A549 (cell line): ENCODE data around the gene RASGEF1C. TPM values are rescaled to one million over a fixed set of nuclear protein-coding genes. Genes with fewer than 3 reads are reported as not detected.

ENCODE experiments used
- ATAC-seq, 2 experiments: fragments of 200-7000 bp in 1 of 2; fragments of >200 bp in 1 of 2; cut with Nextera tagmentation in 1 of 2; cut with Tn5 transposase in 1 of 2; 3 replicates each; pipeline versions ENCODE4 v1.8.0 to v1.9.1; 2018 to 2020; ENCODE audit warnings: mild to moderate bottlenecking in 1 of 2, moderate library complexity in 1 of 2
- CTCF ChIA-PET: fragments of 300-600 bp; sonication (Branson Sonifier 250); formaldehyde crosslinking; extraction: SDS; loops from one replicate; lab custom pipeline; 2021; ENCODE audit warnings: antibody characterized with exemption, inconsistent platforms; lab: Yijun Ruan, JAX
- POLR2A ChIA-PET: fragments of 350-600 bp; formaldehyde crosslinking; extraction: SDS; loops from one replicate; lab custom pipeline; 2021; ENCODE audit warnings: antibody characterized with exemption, inconsistent platforms; lab: Yijun Ruan, JAX
- DNase-seq, 2 experiments: peaks; one replicate each; pipeline versions ENCODE4 v3.0.0 to v3.0.0-alpha.2; 2011 to 2016; ENCODE audit warnings: low read depth in 1 of 2, low spot score in 1 of 2
- FAIRE-seq: peaks from 2 replicates; lab custom pipeline; 2011; peaks lifted over from hg19 to GRCh38; lab: Jason Lieb, UNC
- H3K27ac ChIP-seq, 2 experiments: fragments of >200 bp; sonication (Bioruptor Twin); formaldehyde crosslinking; 3 replicates each; pipeline ENCODE4 v1.5.1; 2016 to 2017
- H3K4me1 ChIP-seq: fragments of >200 bp; sonication (Bioruptor Twin); formaldehyde crosslinking; 3 replicates; pipeline ENCODE4 v1.6.1; 2016
- H3K4me2 ChIP-seq: fragments of >200 bp; sonication (Bioruptor Twin); formaldehyde crosslinking; 3 replicates; pipeline ENCODE4 v1.6.1; 2016
- H3K4me3 ChIP-seq: fragments of >200 bp; sonication (Bioruptor Twin); formaldehyde crosslinking; 3 replicates; pipeline ENCODE4 v1.5.1; 2016
- H3K9me3 ChIP-seq: fragments of >200 bp; sonication (Bioruptor Twin); formaldehyde crosslinking; 3 replicates; pipeline ENCODE4 v1.6.1; 2016
- CBX2 ChIP-seq: fragments of 200-600 bp; sonication (generic); IDR thresholded peaks from 2 replicates; pipeline ENCODE4 v1.6.1; 2016; ENCODE audit warnings: low read depth, mild to moderate bottlenecking, borderline replicate concordance
- CTCF ChIP-seq: fragments of >200 bp; sonication (Bioruptor Twin); formaldehyde crosslinking; IDR thresholded peaks from 3 replicates; pipeline ENCODE4 v1.5.1; 2016
- HEYL ChIP-seq: fragments of 250-450 bp; sonication (Bioruptor Pico); IDR thresholded peaks from 2 replicates; pipeline ENCODE4 v1.8.0; 2021; ENCODE audit warnings: mild to moderate bottlenecking, moderate library complexity
- MAX ChIP-seq: IDR thresholded peaks from 2 replicates; pipeline ENCODE4 v1.6.1; 2012
- MAZ ChIP-seq: fragments of 150-350 bp; IDR thresholded peaks from 2 replicates; pipeline ENCODE4 v1.6.1; 2014; ENCODE audit warnings: antibody characterized with exemption, low read depth, low read length, borderline replicate concordance
- MYC ChIP-seq: IDR thresholded peaks from 2 replicates; pipeline ENCODE4 v1.6.1; 2012; ENCODE audit warnings: mild to moderate bottlenecking, inconsistent platforms, low read length, improper control_type of control experiment, borderline replicate concordance
- PHF8 ChIP-seq: fragments of 200-600 bp; sonication (generic); IDR thresholded peaks from 2 replicates; pipeline ENCODE4 v1.6.1; 2016; ENCODE audit warnings: low read depth, mild to moderate bottlenecking, antibody characterized with exemption, moderate library complexity, borderline replicate concordance
- POLR2AphosphoS2 ChIP-seq: conservative IDR thresholded peaks from 2 replicates; pipeline ENCODE4 v1.6.1; 2012; ENCODE audit warnings: low read length, improper control_type of control experiment, inconsistent platforms
- REST ChIP-seq: fragments of 200-600 bp; sonication (generic); IDR thresholded peaks from 2 replicates; pipeline ENCODE4 v1.6.1; 2016; ENCODE audit warnings: antibody characterized with exemption, mild to moderate bottlenecking, moderate library complexity
- RFX5 ChIP-seq: fragments of 450-650 bp; IDR thresholded peaks from 2 replicates; pipeline ENCODE4 v1.7.1; 2014; ENCODE audit warnings: antibody characterized with exemption, mild to moderate bottlenecking, moderate library complexity
- RNF2 ChIP-seq: fragments of 200-600 bp; sonication (generic); IDR thresholded peaks from 2 replicates; pipeline ENCODE4 v1.6.1; 2016; ENCODE audit warnings: low read depth, mild to moderate bottlenecking, antibody characterized with exemption, moderate library complexity, borderline replicate concordance
- USF2 ChIP-seq: fragments of 450-650 bp; IDR thresholded peaks from 2 replicates; pipeline ENCODE4 v1.6.1; 2014; ENCODE audit warnings: antibody characterized with exemption
- ZC3H11A ChIP-seq: fragments of 450-650 bp; IDR thresholded peaks from 2 replicates; pipeline ENCODE4 v1.6.1; 2014; ENCODE audit warnings: antibody characterized with exemption, mild to moderate bottlenecking
- ZFP36 ChIP-seq: fragments of 450-650 bp; IDR thresholded peaks from 2 replicates; pipeline ENCODE4 v1.6.1; 2014; ENCODE audit warnings: borderline replicate concordance; ENCODE audit not compliant: partially characterized antibody
- ZSCAN20 ChIP-seq: fragments of 250-450 bp; sonication (Bioruptor Pico); IDR thresholded peaks from 2 replicates; pipeline ENCODE4 v1.8.0; 2022; ENCODE audit warnings: mild to moderate bottlenecking, moderate library complexity
- WGBS: methylation state at CpG from one replicate; pipeline ENCODE4 v1.1.6; 2017; ENCODE audit errors: missing lambda C conversion rate; 5-methylcytosine and 5-hydroxymethylcytosine counted together
- polyA plus RNA-seq, 4 experiments: library from polyadenylated mRNA; depleted of rRNA in 3 of 4; stranded (reverse); fragments of >200 nt; fragmentation: RNase III in 1 of 4; extraction: RNeasy Plus Mini Kit Qiagen cat#74134 plus additional on column Dnase treatment in 1 of 4; gene quantifications; 2 replicates in 3 of 4; 3 replicates in 1 of 4; pipeline ENCODE4 v1.2.3, GENCODE V29; 2011 to 2017

Gene RASGEF1C
- polyA plus RNA-seq, 2 of the 4 experiments (the other 2 are of a cell fraction) = 0.12 TPM; not detected in 1

- POLR2A ChIA-PET = no interaction called here
- 81% methylated on average over 35 of the region's 38 CpGs for WGBS
- Histone ChIP-seq H3K27ac (no peak overlapping the region), H3K4me3 (no peak overlapping the region), H3K4me1 (no peaks in the 10 kb centered on the region), H3K9me3 (no peaks in the 10 kb centered on the region), H3K4me2 (no peak overlapping the region)
- ATAC-seq (no peak), FAIRE-seq (no peak), DNase-seq (no peak)
- TF ChIP-seq ZFP36 = no peak
- 0 out of 2 replicates have a peak, but pooled peaks have one; percentile 20 for TF ChIP-seq USF2
- CTCF ChIA-PET = no interaction called here
Observed at GRCh38 chr5:180136630-180137381, 72.2 kb downstream of the RASGEF1C start.

- 89% methylated on average over 29 of the region's 43 CpGs for WGBS
- DNase-seq (no peak), ATAC-seq (no peak), FAIRE-seq (no peak)
- TF ChIP-seq RNF2 (no peak), MYC (no peak), RFX5 (no peak), REST (no peak), ZC3H11A (no peak), USF2 (no peak), MAZ (no peak), POLR2AphosphoS2 (no peak), CBX2 (no peak), ZSCAN20 (CRISPR knock-in tag) (no peak), MAX (no peak), PHF8 (no peak)
- Histone ChIP-seq H3K9me3 (no peaks in the 10 kb centered on the region), H3K4me1 (no peaks in the 10 kb centered on the region), H3K4me3 (no peak overlapping the region), H3K27ac (no peak overlapping the region), H3K4me2 (no peak overlapping the region)
- ChIA-PET POLR2A (no interaction called here), CTCF (no interaction called here)
Observed at GRCh38 chr5:180135967-180136629, 72.9 kb downstream of the RASGEF1C start.

GRCh38 chr5:180135128-180135955 lies 73.7 kb downstream of the RASGEF1C start:
- Histone ChIP-seq H3K9me3 (no peaks in the 10 kb centered on the region), H3K4me3 (no peak overlapping the region), H3K4me2 (no peak overlapping the region), H3K4me1 (no peaks in the 10 kb centered on the region), H3K27ac (no peak overlapping the region)
- TF ChIP-seq ZFP36 (no peak), CTCF (no peak), HEYL (CRISPR knock-in tag) (no peak)
- POLR2A ChIA-PET = no interaction called here
- ATAC-seq (no peak), FAIRE-seq (no peak), DNase-seq (no peak)
- CTCF ChIA-PET = interaction anchor here (1.6 kb wide), 1 partner anchor 194 kb away, joined by 3 read pairs; no protein-coding TSS in a partner anchor
- 55% methylated on average over 13 of the region's 13 CpGs for WGBS
